AG09319 (cell line): Measurements from ENCODE around the gene ITGB2.

Experiments
- DNase-seq: peaks from one replicate; pipeline ENCODE4 v3.0.0-alpha.2; 2010; ENCODE audit warnings: low read depth; ENCODE audit errors: extremely low read depth
- CTCF ChIP-seq: IDR thresholded peaks from 2 replicates; pipeline ENCODE4 v1.5.1; 2011; ENCODE audit warnings: low read depth, mild to moderate bottlenecking, inconsistent platforms, low read length, moderate library complexity

Gene ITGB2

GRCh38 chr21:44875316-44875700 lies 45.4 kb downstream of the ITGB2 start:
- peak; percentile 17 for TF ChIP-seq CTCF
- peak; percentile 25 for DNase-seq

GRCh38 chr21:44874497-44875315 lies 46.0 kb downstream of the ITGB2 start:
- no peak for TF ChIP-seq CTCF
- DNase-seq: no peak

GRCh38 chr21:44874240-44874496 lies 46.5 kb downstream of the ITGB2 start:
- DNase-seq: no peak

GRCh38 chr21:44873356-44874239 lies 47.1 kb downstream of the ITGB2 start, which contains the start of gene PTTG1IP:
PTTG1IP (minus strand) TSS chr21:44873690; CDS start chr21:44873616, 74 bp downstream.
- no peak for TF ChIP-seq CTCF

More at GRCh38 chr21:44874240-44874496, 46.5 kb downstream of the ITGB2 start:
- no peak for TF ChIP-seq CTCF

GRCh38 chr21:44872649-44873355 lies 47.9 kb downstream of the ITGB2 start:
- no peak for TF ChIP-seq CTCF
- no peak for DNase-seq

More at GRCh38 chr21:44873356-44874239, 47.1 kb downstream of the ITGB2 start, which contains the start of gene PTTG1IP:
- peak; percentile 87 for DNase-seq

GRCh38 chr21:44872323-44872648 lies 48.4 kb downstream of the ITGB2 start:
- no peak for TF ChIP-seq CTCF
- DNase-seq: no peak
